HL-60 (cell line): ENCODE results near the gene NCAPD3.

Experiments
- DNase-seq, 2 experiments: peaks; one replicate each; pipeline ENCODE4 v3.0.0-alpha.2; 2010 to 2020; ENCODE audit warnings: low read depth in 1 of 2, low spot score in 1 of 2
- H3K27ac ChIP-seq: fragments of 250-450 bp; sonication (Bioruptor Pico); replicated peaks from 2 replicates; pipeline ENCODE4 v1.5.1; 2020; ENCODE audit warnings: mild to moderate bottlenecking, moderate library complexity
- H3K27me3 ChIP-seq: fragments of 250-450 bp; sonication (Bioruptor Pico); 2 replicates; pipeline ENCODE4 v1.5.1; 2021; ENCODE audit warnings: mild to moderate bottlenecking, moderate library complexity; ENCODE audit not compliant: insufficient read depth, poor library complexity, severe bottlenecking
- H3K4me3 ChIP-seq: replicated peaks from 2 replicates; pipeline ENCODE4 v1.5.1; 2011; ENCODE audit warnings: mild to moderate bottlenecking, control low read depth, low read length; ENCODE audit not compliant: insufficient read depth
- CTCF ChIP-seq: IDR thresholded peaks from one replicate; pipeline ENCODE4 v1.5.1; 2011; ENCODE audit warnings: low read length, control low read depth, inconsistent platforms; ENCODE audit not compliant: insufficient read depth
- GABPA ChIP-seq: IDR thresholded peaks from 2 replicates; pipeline ENCODE4 v1.6.1; 2012; ENCODE audit warnings: low read depth
- POLR2AphosphoS5 ChIP-seq: IDR thresholded peaks from 2 replicates; pipeline ENCODE4 v1.6.1; 2012; ENCODE audit warnings: low read depth
- REST ChIP-seq: IDR thresholded peaks from 2 replicates; pipeline ENCODE4 v1.6.1; 2012; ENCODE audit warnings: low read depth; ENCODE audit not compliant: insufficient replicate concordance
- SPI1 ChIP-seq: IDR thresholded peaks from 2 replicates; pipeline ENCODE4 v1.6.1; 2012; ENCODE audit warnings: low read depth, mild to moderate bottlenecking, borderline replicate concordance

The NCAPD3 gene

GRCh38 chr11:134173296-134173695 is 50.5 kb downstream of the NCAPD3 start:
- TF ChIP-seq POLR2AphosphoS5 (no peak), GABPA (no peak), SPI1 (no peak), REST (no peak), CTCF (no peak)
- Histone ChIP-seq H3K27me3 (no peaks in the 10 kb centered on the region), H3K4me3 (no peak overlapping the region), H3K27ac (no peak overlapping the region)
- DNase-seq = no peak

GRCh38 chr11:134171951-134172350 is 51.8 kb downstream of the NCAPD3 start:
- DNase-seq = no peak
- no peak overlapping the region for H3K4me3 ChIP-seq
- no peak overlapping the region for H3K27ac ChIP-seq
- TF ChIP-seq CTCF (no peak), GABPA (no peak), POLR2AphosphoS5 (no peak), SPI1 (no peak), REST (no peak)
- no peaks in the 10 kb centered on the region for H3K27me3 ChIP-seq

GRCh38 chr11:134170919-134171281 is 52.9 kb downstream of the NCAPD3 start:
- no peak for DNase-seq
- no peak overlapping the region for H3K4me3 ChIP-seq
- H3K27me3 ChIP-seq = no peaks in the 10 kb centered on the region
- TF ChIP-seq CTCF (no peak), GABPA (no peak)
- no peak overlapping the region for H3K27ac ChIP-seq

GRCh38 chr11:134170177-134170918 is 53.4 kb downstream of the NCAPD3 start:
- no peak overlapping the region for H3K4me3 ChIP-seq
- H3K27ac ChIP-seq = no peak overlapping the region
- TF ChIP-seq POLR2AphosphoS5 = no peak
- no peak for TF ChIP-seq SPI1
- TF ChIP-seq REST = no peak
- TF ChIP-seq CTCF = no peak
- no peak for TF ChIP-seq GABPA
- no peak for DNase-seq
- H3K27me3 ChIP-seq = no peaks in the 10 kb centered on the region
